GM18511 (cell line): ENCODE measurements around the gene ZDHHC8.

Experiments
- ATAC-seq: cut with Tn5 transposase; IDR thresholded peaks from one replicate; pipeline ENCODE4 v1.9.1; 2021; ENCODE audit warnings: mild to moderate bottlenecking, moderate library complexity; ENCODE audit not compliant: unreplicated experiment

The ZDHHC8 gene

DNA sequence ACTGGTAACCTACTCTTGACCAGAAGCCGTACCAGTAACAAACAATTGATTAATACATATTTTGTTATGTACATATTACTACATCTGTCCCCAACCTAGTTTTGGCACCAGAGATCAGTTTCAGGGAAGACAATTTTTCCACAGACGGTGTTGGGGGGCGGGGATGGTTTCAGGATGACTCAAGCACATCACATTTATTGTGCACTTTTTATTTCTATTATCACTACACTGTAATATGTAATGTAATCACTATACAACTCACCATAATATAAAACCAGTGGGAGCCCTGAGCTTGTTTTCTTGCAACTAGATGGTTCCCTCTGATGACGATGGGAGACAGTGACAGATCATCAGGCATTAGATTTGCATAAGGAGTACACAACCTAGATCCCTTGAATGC, 36.1 kb upstream of the ZDHHC8 start:
- no peak for ATAC-seq

DNA sequence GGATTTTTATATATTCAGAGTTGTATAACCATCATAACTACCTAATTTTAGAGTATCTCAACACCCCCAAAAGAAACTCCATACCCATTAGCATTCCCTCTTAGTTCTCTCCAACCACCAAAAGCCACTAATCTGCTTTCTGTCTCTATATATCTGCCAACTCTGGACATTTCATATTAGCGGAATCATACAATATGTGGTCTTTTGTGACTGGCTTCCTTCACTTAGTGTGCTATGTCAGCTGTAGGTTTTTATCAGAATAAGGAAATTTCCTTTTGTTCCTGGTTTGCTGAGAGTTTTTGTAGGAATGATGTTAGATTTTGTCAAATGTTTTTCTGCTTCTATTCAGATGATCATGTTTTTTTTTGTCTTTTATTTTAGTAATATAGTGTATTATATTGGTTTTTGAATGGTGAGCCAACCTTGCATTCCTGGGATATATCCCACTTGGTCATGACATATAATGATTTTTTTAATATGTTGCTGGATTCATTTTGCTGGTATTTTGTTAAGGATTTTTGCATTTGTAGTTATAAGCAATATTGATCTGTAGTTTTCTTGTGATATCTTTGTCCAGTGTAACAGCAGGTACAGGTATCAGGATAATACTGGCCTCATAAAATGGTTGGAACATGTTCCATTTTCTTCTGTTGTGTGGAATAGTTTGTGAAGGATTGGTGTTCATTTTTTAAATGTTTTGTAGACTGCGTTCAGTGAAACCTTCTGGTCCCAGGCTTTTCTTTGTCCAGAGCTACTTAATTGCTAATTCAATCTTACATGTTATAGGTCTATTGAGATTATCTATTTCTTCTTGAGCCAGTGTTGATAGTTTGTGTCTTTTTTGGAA, 34.8 kb upstream of the ZDHHC8 start:
- ATAC-seq: no peak

DNA sequence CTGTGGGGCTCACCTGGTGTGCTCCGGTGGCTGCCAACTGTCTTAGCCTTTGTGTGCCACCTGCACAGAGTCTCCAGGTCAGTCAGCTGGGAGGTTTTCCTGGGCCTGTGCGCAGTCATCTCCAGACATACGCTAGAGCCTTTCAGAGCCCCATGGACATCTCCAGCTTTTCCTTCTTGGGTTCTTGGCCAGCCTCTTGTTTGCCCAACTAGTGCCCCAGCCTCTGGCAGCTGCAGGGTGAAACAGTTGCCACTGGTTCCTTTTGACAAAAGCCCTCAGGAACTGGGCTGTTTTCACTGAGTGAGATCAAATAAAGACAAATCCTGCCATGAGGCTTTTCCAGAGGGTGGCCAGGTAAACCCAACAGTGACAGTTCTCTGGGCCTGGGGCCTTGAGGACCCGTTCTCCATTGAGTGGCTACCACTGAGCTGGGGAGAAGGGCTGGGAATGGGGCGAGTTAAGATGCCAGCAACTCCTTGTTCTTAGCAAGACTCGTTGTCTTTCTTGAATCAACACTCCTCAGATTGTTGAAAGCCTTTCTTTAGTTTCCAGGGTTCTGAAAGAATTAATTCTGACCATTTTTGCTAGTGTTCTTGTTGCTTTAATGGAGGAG, 32.4 kb upstream of the ZDHHC8 start:
- ATAC-seq: no peak

DNA sequence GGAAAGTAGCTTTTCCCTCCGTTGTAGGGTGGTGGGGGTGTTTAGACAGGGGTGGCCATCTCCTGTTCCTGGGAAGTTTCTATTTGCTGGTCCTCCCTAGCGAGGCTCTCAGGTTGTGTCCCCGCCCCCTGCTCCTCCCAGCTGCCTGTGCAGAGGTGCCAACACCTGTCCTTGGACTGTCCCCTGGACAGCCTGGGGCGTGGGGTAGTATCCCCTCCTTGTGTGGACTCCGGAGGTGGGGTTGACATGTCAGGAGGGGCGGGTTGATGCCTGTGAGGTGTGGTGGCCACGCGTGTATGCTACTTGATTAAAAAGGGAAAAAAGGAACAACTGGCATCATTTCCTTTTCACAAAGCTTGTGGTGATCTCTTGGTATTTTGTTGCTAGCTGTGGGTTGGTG, 30.0 kb upstream of the ZDHHC8 start:
- no peak for ATAC-seq

DNA sequence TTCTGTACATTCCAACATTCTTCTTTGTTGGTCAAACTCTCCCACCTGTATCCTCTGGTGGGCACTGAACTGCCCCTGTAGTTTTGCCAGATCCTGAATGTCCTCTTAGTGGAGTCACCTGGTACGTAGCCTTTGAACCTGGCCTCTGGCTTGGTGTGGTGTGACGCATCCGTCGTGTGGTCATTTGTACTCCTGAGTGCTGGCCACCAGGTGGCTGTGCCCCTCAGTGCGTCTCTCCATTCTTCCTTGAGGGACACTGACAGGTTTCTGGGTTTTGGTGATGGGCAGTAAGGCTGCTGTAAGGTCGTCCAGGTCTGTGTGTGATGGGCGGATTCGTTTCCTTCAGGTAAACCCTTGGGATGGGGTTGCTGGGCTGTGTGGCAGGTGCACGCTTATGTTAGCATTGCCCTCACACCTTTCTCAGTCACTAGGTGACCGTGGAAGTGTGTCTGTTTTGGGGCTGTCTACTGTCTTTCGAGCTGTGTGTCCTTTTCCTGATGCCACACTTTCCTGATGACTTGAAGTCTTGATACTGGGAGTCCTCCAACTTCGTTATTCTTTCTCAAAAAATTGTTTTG, 29.3 kb upstream of the ZDHHC8 start:
- no peak for ATAC-seq

DNA sequence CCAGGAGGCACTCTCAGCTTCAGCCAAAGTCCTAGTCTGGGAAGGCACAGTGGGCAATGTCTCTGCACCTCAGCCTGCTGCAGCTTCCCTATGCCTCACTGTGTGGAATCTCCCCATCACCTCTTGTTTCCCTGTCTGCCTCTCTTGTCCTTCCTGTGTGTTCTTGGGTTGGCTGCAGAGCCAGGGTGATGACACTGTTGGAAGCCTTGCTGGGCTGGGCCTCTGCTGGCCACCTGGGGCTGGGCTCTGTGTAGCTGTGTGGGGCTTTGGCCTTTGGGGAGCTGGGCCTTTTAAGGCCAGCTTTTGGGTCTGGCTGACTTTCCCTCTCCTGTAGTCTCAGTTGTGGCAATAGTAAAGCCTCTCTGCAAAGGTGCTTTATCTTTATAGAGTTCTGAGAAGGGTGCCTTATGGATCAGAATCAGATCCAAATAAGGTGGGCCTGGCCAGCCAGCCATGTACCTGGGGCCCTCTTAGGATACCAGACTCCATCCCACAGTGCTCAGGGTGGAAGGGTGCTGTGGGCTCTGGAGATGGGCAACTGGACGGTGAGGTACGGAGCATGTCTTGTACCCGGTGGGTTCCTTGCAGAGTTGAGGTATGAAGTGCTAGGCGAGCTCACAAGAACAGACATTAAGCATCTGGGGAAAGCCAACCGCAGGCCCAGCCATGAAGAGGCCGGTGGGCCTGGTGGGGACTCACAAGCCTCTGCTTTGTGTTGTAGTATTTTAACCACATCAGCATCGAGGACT, 26.0 kb upstream of the ZDHHC8 start:
- ATAC-seq: no peak

DNA sequence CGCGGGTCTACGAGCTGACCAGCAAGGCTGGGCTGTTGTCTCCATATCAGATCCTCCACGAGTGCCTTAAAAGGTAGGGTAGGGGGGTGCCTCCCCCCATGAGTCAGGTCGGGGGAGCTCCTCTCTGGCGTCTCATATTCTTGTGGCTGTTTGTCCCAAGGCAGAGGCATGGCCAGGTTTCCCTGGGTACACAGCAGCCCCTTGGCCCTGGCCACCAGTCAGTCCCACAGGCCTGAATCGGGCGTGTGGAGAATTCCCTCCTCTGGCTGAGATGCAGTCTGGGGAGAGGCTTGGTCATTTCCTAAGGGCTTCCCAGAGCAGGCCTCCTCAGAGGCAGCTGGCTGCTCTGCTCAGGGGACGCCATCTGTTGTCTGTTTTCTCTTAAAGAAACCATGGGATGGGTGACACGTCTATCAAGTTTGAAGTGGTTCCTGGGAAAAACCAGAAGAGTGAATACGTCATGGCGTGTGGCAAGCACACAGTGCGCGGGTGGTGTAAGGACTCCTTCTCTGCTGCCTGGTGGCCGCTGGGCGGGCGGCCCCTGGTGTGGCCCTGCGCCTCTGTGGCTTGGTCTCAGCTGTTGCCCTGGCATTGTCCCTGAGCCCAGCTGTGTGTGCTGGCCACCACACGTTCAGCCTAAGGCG, 25.3 kb upstream of the ZDHHC8 start:
- no peak for ATAC-seq

DNA sequence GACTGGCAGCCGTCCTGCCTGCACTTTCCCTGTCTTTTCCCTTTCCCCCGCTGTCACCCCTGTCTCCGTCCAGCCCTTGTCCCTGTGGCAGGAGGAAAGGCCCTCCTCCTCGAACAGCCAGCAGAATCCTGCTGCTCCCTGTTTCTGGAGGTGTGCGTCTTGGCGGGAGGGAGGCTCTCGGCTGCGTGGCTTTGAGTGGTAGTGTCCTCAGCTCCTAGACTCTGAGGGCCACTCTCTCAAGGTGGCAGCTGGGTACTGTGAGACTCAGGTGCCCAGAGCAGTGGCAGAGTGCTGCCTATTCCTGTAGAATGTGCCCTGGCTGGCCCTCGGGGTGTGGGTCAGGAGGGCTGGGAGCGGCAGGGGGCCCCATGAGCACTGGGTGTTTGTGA, 24.8 kb upstream of the ZDHHC8 start:
- ATAC-seq: no peak

DNA sequence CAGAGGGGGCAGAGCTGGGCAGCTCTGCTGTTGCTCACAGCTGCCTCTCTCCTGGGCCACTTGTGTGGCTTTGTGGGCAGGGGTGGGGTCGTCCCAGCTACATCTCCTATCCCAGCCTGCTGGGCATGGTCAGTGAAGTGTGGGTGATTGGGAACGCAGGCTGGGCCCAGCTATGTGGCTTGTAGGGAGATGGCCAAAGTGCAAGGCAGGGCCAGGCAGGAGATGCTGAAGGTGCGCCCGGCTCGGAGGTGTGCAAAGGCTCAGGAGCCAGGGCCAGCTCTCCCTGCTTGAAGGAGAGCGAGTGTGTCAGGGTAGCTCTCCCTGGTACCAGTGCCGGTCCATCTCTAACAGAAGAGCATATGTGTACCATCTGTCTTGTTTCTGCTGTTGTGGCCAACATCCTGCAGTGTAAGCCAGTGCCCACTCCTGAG, 24.1 kb upstream of the ZDHHC8 start:
- ATAC-seq: no peak

DNA sequence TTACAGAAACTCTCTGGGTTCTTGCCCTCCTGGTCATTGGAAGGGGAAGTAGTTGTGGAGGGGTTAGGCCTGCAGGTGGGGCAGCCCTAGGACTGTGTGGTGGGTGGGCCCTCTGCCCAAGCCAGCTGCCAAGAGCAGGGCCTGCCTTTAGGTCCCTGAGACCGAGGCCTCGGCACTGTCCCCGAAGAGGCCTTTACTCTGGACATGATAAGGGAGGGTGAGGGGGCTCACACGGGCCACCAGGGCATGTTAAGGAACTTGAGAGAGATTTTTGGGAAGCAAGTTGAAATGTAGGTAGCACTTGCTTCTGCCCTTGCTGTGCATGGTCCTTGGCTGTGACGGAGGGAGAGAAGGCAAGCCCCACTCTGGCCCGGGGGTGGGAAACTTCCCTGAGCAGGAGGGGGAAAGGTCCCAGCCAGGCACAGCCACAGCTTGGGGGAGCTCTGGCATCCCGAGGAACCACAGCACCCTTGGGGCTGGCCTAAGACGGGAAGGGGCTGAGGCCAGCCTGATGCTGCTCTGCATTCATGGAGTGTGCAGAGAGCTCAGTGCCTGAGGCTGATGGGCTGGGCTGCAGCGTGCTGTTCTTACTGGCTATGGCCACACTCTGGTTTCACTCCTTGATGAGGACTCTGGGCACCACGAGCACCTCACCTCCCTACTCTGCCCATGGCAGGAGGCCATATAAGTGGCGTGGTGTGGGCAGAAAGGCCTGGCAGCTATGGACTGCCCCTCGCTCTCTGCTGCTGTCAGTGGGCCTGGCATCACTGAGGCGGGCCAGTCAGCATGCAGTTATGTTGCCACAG, 23.4 kb upstream of the ZDHHC8 start:
- no peak for ATAC-seq

DNA sequence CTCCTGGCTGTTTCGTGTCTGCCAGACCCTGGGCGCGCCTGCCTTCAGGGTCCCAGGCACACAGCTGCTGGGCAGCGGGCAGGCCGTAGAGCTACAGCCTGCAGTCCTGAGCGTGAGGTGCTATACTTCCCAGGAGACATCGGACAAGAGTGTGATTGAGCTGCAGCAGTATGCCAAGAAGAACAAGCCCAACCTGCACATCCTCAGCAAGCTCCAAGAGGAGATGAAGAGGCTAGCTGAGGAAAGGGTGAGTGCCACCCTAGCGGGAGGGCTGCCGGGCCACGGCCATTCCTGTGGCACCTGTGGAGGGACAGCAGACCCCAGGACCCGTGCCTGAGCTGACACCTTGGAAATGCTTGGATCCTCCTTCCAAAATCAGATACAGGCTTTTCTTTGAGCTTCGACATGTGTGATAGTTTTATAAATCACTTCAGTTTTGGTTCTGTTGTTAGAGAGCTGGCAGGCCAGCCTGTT, 22.8 kb upstream of the ZDHHC8 start:
- no peak for ATAC-seq

DNA sequence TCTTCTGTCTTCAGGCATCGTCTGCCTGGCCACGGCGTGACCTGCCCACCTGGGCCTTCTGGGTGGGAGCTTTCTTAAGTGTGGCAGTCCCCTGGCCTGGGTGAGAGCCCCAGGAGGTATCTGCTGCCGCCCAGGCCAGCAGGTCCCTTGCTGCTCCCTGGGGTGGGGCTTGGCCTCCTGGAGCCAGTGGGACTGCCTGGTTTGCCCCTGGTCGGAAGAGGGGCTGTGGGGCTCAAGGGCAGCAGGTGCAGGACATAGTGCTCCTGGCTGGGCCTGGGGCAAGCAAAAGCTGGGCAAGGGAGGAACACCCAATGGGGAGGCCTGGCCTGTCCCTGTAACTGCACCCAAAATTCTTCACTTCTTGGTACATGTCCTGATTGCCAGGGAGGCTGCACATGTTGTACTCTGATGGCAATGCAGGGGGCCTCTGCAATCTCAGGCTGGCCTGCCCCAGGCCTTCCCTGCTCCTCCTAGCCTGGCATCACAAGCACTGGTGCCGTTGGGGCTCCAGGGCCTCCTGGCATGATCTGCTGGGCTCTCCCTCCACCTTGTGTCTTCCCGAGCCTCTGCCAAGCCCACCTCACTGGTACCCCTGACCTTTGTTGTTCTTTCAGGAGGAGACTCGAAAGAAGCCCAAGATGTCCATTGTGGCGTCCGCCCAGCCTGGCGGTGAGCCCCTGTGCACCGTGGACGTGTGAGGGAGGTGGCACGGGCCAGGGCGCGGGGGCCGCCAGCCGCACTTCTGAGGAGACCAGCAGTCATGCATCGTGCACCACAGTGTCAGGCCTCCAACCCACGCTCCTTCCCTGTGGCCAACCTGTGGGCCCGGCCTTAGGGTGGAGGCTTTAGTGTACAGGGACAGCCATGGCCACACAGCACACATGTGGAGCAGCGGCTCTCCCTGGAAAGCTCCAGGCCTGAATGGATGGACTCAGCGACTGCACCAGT, 21.9 kb upstream of the ZDHHC8 start:
- no peak for ATAC-seq

DNA sequence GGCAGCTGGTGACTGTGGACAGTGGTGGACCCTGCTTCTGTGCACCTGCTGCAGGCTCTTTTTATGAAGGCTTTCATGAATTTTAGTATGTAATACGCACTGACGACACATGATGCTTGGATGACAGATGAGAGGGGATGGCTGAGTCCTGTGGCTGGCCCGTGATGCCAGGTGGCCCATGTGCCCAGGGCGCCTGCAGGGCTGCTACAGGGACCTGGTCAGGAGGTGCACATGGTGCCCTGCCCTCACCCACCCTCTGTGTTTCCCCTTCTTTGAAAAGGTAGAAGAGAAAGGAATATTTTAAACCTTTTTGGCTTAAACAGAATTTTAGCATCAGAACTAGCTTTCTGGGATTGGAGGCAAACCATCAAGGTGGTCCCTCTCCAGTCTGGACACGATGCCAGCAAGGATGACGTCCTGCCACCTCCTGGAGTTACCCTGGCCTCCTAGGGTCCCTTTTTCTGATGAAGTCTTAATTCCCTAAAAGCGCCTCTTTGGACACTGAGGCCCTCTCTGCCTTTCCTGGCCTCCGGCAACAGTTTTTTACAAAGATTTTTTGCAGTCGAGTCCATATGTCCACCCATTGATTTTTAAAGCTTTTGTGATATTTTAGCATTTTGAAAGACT, 21.1 kb upstream of the ZDHHC8 start:
- ATAC-seq: no peak

DNA sequence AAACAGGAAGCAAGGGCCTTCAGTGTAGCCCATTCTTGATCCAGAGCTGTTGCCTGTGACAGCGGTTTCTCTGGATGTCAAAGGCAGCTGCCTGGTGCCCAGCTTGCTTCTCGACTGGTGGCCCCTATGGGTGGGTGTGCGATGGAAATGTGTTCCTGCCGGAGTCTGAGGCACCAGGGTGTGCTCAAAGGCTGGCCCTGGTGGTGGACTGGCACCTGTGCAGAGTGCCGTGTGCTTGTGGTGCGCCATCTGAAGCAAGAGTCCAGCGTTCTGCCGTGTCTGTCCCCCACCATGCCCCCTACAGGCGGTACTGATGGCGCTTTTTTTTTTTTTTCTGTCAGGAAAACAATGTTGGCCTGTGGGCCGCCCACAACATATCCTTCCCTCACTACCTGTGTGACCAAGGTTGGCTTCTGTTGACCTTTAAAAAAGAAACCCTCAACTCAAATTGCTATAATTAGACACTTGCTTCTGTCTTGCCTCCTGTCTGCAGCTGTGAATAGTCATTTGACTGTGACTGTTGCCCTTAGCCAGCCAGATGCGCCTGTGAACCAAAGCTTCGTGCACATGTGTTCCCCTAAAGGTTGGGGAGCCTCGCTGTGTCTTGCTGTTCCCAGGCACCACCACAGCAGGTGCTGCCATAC, 20.4 kb upstream of the ZDHHC8 start:
- no peak for ATAC-seq

DNA sequence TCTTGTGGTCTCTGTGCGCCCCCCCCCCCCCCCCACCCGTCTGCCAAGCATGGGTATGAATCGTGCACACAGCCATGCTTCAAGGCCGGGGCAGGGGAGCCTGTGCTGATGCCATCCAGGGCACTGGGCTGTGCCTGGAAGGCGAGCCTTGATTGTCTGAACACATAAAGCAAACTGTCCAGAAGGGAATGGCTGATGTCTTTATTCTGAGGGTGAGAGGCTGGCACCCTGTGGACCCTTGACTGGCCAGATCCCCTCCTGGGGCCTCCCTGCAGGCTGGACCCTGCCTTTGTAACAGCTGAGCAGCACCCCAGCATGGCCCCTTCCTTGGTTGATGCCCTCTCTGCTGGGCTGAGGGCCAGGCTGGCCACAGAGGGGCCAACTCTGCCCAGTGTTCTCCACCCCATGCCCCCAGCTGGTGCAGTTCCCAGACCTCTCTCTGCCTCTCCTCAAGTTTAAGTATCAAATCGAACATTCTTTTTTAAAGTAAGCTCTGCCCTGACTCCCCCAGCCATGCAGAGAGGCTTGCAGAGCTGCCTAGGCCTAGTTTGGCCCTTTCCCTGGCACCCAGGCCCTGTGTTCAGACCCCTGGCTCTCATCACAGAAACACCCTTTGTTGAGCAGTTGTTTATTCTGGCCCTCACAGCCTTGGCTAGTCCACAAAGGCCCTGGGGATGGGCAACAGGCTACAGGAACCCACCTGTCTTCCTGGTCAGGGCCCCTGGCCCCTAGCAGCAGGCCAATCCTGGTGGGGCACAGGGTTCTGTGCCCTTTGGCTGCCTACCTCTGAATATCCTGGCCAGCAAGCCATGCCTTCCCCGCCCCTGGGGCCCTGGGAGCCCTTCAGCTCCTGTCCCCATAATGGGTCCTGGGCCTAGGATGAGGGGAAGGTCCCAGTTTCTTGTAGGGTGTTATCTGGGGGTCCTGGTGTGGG, 19.6 kb upstream of the ZDHHC8 start:
- ATAC-seq: no peak

DNA sequence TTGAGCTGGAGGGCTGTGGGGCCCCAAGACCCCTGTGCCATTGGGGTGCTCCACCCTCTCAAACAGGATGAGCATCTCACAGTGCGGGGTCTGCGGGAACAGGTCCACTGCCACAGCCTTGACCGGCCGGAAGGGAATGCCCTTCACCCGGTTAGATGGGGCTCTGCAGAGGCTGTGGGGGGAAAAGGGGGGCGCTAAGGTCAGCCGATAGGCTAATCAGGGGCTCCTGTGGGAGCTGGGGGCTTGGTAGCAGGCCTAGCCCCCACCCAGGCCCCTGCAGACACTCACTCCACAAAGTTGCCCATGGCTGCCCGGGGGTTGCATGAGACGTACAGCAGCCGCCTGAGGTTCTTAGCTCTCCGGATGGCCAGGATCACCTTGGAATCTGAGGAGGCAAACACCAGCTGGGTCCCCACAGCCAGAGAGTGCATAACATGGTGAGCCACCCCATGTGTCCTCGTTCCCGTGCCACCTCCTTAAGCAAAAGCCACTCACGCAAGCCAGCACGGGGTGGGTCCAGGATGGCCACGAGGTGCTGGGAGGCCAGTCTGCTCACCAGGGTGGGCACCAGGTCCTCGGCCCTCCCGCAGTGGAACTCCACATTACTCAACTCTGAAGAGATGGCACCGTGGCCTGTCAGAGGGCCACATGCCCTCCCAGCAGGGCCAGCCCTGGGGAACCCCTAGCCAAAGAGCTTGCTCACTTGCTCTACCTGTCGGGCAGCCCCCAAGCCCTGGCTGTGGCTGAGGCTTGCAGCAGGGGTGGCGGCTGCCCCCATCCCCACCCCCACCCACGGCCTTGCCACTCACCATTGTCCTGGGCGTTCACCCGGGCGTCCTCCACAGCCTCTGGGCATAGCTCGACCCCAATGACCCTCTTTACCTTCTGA, 18.7 kb upstream of the ZDHHC8 start:
- no peak for ATAC-seq
